AML-193 (cell line): ENCODE data around the gene DOC2A.
"Not testable (repeated sequence)": the region's sequence is repeated elsewhere in the genome, so short reads cannot be mapped to it uniquely, and the experiment has no call there.

Experiments used
- DNase-seq, 2 experiments: peaks; one replicate each; lab custom pipeline; 2025; lab: John Stamatoyannopoulos, UW

DOC2A gene

GRCh38 chr16:30010844-30011713, at the start of gene DOC2A:
Gene DOC2A (minus strand): TSS chr16:30011027. CDS start chr16:30010222, 805 bp downstream.
- DNase-seq = peak in 1 of 2 experiments; percentile 21

- DNase-seq = no peak
Observed at GRCh38 chr16:30060346-30060745, 49.5 kb upstream of the DOC2A start.

GRCh38 chr16:30054959-30055553, 44.2 kb upstream of the DOC2A start:
- peak; percentile 17 to 19 for DNase-seq

DNA sequence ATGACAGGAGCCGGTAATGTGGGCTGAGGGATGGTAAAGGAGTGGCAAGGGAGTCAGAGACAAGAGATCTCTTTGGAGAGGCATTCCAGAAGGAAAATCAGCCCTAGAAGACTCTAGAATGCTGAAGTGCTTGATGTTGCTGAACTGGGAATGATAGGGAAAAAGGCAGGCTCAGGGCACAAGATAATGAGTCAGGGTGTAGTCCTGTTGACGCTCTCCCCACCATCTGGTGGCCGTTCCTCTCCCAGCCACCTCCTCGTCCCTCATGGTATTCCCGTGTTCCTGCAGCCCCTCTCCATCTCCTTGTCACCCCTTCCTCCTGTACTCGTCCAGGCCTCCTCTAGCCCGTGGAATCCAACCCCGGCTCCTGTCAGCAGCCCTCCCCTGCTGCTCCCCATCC, 43.6 kb upstream of the DOC2A start:
- DNase-seq = no peak

DNA sequence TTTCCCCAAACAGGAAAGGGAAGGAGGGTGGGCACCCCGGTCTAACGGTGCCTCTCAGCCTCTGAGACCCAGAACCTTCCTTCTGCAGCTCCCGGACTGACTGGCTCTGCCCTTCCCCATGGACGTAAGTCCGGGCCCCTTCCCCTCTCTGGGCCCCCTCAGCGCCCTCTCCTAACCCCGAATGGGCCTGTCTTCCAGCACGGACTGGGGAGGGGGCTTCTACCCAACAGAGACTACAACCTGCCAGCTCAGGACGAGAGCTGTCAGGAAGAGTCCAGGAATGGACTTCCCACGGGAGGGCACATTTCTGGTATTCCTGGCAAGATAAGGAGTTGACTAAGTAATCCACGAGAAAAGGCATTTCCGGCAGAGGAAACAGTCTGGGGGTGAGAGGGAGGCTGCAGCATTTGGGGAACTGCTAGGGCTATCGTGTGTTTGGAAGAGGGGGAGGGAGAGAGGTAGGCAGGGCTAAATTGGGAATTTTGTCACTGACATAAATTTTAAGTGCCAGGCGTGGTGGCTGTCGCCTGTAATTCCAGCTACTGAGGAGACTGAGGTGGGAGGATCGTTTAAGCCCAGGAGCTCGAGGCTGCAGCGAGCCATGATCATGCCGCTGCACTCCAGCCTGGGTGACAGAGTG, 42.7 kb upstream of the DOC2A start:
- peak; percentile 20 to 28 for DNase-seq

- DNase-seq = peak; percentile 86 to 91
Observed at GRCh38 chr16:30052671-30053372, 42.0 kb upstream of the DOC2A start.

DNA sequence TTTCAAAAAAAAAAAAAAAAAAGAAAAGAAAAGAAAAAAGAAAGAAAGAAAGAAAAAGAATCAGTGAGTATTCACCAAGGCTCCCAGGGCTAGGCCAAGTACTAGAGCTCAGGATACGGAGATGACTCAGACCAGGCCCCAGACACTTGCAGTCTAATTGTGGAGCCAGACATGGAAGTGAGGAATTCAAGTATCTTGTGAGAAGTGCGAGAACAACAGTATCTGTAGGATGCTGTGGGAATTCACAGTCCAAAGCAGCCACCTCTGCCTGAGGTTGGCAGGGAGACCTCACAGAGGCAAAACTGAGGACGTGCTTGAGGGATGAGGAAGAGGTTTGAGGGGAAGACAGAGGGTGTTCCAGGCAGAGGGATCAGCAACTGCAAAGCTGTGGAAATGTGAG, 40.7 kb upstream of the DOC2A start:
- DNase-seq = no peak

- no peak for DNase-seq
Observed at GRCh38 chr16:30049871-30050270, 39.0 kb upstream of the DOC2A start.

DNA sequence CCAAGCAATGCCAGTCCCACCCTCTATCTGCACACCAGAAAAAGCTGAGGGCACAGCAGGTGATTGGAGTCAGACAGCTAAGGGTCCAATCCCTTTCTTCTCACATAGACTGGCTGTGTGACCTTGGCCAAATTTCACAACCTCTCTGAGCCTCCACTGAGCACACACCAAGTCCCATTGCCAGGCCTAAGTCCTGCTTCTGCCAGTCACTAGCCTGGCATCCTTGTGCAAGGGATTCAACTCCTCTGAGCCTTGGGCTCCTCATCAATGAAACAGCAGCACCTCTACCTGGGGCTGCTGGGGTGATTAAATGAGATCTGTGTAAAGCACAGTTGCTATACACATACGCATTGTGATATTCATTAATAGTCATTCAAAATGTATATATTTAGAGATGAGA, 35.8 kb upstream of the DOC2A start:
- no peak for DNase-seq

DNA sequence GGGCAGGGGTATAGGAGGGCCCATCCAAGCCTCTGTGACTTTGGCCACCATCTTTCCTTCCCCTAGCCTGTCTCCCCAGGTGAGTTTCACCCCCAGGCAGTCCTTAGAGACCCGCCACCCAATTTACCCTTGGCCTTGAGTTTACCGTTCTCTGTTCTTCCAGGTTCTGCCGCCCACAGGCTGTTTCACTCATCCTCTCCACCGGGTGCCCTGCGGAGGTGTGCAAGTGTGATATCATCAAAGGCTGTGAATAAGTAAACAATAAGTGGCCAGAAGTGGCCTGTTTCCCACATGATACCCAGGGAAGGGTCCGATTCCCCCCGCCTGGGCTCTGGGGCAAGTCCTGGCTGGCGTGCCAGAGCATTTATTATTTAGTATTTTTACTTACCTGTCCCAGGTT, 35.4 kb upstream of the DOC2A start:
- DNase-seq = no peak

DNA sequence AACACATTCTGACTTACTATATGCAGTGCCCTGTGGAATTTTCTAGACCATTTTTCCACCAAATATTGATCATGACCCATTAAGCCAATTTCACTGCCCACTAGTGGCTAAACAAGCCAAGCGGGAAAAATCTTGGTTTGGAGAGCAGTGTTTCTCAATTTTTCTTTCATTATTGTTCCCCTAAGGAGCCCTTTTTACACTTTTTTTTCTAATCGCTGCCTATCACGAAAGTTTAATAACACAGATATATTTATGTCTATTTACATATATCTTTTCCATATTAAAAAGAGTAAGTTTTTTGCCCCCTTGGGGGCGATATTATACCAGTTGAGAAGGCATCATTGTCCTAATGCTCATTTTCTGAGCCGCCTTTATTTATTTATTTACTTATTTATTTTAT, 31.0 kb upstream of the DOC2A start:
- DNase-seq = peak; percentile 24 to 44

DNA sequence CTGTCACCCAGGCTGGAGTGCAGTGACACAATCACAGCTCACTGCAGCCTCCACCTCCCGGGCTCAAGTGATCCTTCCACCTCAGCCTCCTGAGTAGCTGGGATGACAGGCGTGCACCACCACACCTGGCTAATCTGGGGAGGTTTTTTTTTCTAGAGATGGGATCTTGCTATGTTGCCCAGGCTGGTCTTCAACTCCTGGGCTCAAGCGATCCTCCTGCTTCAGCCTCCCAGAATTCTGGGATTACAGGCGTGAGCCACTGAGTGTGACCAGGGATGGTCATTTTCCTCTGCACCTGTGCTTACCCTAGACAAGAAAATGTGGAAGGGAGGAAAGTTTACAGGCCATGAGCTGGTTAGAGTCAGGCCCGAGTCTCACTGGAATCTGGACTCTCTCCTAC, 29.9 kb upstream of the DOC2A start:
- not testable (repeated sequence) for DNase-seq

- DNase-seq = peak; percentile 49 to 60
Observed at GRCh38 chr16:30040221-30040620, 29.4 kb upstream of the DOC2A start.

DNA sequence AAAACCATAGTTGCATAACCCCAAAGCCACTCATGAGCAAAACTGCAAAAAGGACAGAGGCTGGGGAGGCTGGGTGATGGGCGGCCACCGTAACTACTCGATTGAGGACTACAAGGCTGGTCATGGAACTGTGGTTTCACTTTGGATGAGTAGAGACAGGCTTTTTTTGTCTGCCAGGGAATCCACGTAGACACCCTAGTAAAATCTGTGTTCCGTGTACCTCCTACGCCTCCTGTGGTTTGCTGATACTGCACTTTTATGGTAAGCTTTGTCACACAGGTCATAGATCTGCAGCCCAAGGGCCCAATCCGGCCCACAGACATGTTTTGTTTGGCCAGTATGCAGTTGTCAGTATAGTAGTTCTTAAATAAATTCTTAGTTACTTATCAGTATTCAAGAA, 22.4 kb upstream of the DOC2A start:
- no peak for DNase-seq

DNA sequence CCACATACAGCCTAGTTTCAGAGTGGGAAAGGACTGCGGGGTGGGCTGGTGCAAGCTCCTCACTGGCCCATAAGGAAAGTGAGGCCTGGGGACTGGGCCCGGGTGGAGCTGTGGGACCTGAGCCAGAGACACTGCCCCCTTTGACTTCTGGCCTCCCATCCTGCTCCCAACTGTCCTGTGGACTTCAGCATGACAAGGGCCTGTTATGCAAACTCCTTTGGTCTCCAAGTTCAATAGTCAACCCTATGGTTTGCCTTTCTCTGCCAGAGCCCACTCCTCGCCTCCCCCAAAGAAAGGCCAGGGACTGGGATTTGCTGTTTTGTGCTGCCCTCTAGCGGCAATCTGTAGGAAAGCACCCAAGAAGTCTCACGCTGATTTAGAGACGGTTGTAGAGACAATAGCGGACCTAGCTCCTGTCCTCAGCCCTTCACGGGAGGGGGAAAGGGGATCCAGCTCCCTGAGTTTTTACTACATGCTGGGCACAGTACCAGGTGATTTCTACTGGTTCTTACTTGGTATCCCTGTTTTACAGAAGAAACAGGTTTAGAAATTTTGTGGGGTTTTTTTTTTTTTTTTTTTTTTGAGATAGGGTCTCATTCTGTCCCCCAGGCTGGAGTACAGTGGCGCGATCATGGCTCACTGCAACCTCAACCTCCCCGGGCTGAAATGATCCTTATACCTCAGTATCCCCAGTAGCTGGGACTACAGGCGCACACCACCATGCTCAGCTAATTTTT, 21.4 kb upstream of the DOC2A start:
- DNase-seq = peak; percentile 45 to 63

DNA sequence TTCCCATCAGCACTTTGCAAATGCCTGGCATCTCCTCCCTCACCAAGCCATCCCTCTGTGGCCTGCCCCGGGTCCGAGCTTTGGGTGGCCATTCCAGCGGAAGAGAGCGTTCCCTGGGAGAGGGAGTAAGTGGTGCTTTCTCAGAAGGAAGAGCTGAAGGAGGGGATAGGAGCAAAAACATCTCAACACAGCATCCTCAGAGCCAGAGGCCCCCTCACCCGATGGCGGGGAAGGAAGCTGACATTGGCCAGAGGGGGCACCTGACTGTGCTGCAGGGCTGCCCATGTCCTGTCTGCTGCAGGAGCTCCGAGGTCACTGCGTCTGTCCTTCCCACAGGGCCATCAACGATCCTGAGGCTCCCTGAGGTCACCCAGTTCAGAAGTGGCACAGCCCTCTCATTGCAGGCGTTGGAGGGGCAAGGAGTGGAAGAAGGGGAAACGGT, 20.7 kb upstream of the DOC2A start:
- no peak for DNase-seq

DNA sequence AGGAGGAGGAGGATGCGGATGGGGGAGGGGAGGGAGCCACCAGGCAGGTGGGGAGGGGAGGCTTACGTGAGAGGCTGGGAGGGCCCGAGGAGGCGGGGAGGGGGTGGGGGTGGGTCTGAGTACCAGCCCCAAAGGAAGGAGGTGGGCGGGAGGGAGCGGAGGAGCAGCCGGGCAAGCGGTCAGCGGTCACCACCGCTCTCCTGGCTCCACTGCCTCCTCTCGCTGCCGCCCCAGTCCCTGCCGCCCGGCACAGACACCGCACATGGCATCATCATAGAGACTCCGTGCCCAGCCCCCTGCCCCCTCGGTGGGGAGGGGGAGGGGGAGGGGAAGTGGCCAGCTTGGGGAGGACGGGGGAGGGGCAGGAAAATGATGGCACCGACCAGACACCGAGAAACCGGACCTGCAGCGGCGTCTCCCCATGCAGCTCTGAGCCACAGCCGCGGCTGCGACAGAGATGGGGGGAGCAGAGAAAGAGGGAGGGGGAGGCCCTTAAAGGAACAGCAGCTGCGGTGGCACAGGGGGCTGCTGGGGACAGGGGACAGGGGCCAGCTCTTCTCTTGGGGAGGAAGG, 20.1 kb upstream of the DOC2A start, which contains the start of gene TLCD3B:
Gene TLCD3B (minus strand): TSS at position 431 of the 573 bp plus-strand sequence. CDS start 744 bp downstream, outside the sequence.
- no peak for DNase-seq

DNA sequence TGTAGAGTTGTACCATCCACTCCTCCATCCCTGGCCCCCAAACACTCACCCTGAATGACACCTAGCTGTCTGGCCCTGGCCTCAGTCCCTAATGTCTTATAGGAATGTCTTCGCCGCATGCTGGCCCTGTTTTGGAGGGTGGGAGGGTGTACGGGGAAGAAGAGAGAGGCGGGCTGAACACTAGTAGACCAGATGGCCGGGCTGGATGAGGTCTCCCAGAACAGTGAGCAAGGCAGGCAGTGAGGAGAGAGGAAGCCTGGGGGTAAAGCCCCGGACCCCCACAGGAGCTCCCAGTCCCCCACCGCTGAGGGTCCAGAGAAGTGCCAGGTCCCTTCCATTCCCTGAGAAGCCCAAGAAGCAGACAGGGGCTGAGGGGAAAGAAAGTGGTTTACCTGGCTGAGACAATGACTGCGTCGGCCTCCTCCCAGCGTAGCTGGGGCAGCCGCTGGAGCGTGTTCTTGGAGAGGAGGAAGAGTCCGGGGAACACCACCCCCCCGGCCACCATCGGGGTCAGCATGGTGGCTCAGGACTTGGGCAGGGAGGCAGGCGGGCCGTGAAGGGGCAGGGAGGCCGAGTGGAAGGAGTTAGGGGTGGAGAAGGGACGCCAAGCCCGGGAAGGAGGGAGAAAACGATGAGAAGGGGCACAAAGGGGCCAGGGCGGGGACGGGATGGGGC, 19.3 kb upstream of the DOC2A start:
- DNase-seq = no peak

DNA sequence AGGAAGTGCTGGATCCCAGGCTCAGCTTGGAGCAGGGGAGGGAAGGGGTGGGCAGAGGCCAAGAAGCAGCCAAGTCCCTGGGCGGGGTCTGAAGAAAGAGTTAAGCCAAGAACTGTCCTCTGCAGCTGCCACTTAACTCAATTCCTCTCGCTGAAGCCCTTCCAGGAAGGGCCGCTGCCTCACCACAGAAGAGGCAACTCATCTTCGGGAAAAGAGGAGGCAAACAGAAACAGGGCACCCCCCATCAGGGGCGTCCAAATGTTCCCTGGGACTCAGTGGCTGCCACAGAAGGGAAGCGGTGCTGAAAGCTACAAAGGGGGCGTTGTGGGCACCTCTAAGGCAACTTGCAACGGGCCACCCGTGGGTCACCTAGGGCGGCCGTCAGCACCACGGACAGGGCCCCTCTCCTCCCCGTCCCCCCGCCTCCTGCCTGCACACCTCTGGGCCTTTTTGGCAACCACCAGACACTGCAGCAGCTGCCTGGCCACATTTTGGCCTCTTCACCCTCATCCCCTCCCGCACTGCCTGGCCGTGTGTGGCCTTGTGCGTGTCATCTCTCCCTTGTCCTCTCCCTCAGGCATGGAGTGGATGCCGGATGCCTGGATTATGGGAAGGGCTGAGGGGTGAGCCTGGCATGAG, 17.7 kb upstream of the DOC2A start:
- DNase-seq = no peak
